Stimulated activated CD8-positive, alpha-beta memory T cell treated with anti-CD3 and anti-CD28 coated beads, Interleukin-7, amount 100 ng/mL, for 1 hour (primary cell): ENCODE results near the gene PPM1F.

Experiments
- DNase-seq, 2 donors: peaks; one replicate each; pipeline ENCODE4 v3.0.0-alpha.2; 2020; ENCODE audit warnings: low read depth in 2 of 2

Gene PPM1F

GRCh38 chr22:21960200-21961126 lies 7.8 kb upstream of the PPM1F start:
- no peak for DNase-seq

GRCh38 chr22:21959274-21960074 lies 6.8 kb upstream of the PPM1F start:
- DNase-seq = no peak

- DNase-seq = no peak
Measured at GRCh38 chr22:21958360-21959273, 6.0 kb upstream of the PPM1F start.

DNA sequence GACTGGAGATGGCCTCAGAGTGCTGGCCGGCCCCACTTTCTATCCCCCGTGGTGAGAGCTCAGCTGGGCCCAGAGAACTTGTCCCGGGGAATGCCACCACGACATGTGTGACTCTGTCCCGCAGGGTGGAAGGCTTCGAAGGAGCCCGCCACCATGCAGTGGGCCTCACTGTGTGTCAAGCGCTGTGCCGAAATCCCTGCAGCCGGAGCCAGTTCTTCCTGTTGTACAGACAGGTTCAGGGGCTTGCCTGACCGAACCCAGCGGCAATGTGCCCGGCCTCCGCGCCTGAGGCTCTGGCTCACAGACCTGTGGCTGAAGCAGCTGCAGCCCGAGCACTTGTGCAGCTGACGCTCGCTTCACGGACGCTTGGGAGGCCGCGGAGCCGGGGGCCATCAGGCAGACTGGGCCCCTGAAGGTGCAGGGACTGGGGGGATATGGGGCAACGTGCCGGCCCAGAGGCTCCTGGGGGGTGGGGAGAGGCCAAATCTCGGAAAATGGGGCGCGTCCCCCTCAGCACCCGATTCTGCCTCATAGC lies 650 bp downstream of the PPM1F start:
- DNase-seq = no peak

GRCh38 chr22:21951062-21951461 lies 1.6 kb downstream of the PPM1F start:
- DNase-seq = no peak

- no peak for DNase-seq
Measured at GRCh38 chr22:21949948-21950347, 2.7 kb downstream of the PPM1F start.

DNA sequence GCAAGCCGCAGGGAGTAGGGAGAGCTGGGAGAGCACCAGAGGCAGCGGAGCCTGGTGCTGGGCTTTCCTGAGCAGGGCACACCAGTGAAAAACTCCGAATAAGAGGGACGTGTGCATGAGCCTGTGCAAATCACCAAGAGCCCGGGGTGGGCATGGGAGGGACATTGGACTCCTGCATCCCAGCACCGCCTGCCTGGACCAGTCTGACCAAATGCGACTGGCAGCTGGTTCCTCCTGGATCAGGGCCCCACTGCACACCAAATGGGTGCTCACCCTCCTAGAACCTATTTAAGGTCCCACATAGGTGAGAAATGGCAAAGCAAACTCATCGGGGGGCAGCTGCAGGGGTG lies 3.1 kb downstream of the PPM1F start:
- DNase-seq = no peak

- no peak for DNase-seq
Measured at GRCh38 chr22:21948824-21949568, 3.7 kb downstream of the PPM1F start.

- no peak for DNase-seq
Measured at GRCh38 chr22:21948390-21948789, 4.3 kb downstream of the PPM1F start.

DNA sequence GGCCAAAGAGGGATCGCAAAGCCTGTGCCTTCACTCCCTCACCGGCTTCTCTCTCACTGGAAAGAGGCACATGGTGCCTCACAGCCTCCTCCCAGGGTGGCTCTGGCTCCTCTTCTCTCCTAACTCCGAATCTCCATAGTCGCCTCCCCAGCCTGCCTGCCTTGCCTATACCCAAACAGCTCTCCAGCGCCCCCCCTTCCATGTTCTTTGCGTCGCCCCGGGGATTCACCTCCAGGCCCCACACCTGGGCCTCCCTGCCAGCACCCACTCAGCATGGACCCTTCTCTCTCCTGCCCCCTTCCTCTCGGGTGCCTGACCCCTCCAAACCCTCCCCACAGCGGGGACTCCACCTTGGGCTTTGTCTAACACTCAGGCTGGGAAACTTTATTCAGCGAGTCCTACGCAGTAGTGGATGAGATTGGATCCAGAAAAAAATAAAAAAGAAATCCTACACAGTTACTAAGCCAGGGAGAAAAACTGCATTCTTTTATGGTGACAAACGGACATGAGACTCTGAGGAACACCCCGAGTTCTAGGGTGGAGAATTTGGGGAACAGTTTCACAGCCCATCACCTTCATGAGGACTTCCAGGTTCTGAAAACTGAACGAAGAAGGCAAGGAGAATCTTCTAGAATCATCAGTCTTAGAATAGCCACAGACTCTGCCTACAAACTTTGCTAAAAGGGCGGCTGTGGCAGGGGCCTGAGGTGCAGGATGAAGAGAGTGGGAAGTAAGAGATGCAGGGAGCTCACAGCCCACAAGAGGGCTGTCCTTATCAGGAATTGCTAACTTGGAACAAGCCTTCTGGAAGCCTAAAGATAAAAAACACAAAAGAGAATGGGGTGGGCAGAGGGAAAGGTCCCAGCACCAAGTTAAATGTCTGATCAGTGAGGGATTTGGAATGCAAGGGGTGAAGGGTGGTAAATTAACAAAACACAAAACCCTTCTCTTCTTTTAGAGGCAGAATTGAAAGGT lies 5.3 kb downstream of the PPM1F start:
- no peak for DNase-seq

DNA sequence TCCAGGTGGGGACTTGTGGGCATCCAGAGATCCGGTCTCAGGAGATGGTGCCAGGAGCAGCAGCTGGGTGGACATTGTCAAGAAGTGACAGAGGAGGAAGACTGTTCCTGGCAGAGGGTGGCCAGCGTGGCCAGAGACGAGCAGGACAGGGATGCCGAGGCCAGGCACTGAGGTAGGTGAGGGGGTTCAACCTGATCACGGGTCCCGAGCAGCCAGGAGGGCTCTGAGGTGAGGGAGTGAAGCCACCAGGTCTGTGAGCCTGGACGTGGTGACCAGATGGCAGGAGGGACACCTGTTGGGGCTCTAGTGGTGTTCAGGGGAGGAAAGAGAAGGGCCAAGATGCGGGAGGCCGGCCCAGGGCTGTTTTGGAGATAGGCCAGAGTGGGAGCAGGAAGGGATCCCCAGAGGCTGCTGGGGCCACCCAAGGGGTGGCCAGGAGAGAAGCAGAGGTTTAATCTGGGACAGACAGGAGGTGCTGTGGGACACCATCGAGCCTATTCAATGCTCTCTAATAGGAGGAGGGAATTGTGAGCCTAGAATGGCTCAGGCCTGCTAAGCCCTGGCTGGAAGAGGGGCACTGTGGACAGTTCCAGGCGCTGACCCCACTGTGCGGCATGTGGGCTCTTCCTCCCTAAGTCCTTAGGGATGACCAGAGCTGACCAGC lies 6.3 kb downstream of the PPM1F start:
- no peak for DNase-seq

- no peak for DNase-seq
Measured at GRCh38 chr22:21945453-21946261, 7.0 kb downstream of the PPM1F start.

DNA sequence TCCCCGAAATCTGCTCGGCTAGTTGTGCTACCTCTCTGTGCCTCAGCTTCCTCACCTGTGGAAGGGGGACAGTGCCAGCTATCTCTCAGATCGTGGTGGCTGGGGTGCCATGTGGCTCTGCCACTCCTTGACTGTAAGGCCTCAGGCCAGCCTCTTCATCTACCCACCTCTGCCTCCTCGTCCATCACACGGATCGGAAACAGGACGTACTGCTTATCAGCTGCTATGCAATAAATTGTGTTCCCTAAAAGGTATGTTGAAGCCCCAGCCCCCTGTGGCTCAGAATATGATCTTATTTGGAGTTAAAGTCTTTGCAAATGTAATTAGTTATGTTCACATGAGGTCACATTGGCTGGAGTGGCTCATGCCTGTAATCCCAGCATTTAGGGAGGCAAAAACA lies 7.8 kb downstream of the PPM1F start:
- no peak for DNase-seq

DNA sequence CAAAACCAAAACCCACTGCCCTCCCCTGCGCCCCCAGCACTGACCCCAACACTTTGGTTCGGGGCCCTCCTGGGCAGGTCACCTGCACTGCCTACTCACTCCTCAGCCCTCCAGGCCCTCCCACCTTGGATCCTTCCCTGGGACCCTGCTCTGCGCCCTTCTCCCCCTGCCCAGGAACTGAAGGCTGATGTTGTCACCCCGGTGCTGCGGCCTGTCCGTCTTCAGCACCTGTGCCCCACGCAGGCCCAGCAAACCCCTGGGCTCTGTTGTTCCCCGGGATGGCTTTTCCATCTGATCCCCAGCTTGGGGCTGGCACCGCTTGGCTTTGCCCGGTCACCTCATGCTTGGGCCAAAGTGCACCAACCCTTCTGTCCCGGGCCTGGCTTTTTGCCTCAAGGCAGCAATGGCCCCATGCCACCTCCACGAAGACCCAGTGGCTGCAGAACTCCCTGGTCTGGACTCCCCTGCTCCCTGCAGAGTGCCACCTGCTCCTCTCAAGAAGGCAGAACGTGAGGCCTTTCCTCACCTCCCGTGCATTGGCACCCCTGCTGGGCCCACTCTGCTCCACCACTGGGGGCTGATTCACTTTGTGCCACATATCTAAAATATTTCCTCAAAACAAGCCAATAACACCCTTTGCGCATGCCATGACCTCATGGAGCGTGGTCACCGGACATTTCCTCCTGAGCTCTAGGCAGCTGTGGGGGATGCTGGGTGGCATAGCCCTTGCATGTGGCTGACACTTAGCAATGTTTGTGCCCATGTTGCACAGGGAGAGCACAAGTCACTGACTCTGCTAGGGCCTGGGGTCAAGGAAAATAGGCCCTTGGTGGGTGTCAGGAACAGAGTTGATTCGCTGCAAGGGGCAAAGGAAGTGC lies 8.8 kb downstream of the PPM1F start:
- no peak for DNase-seq

GRCh38 chr22:21942407-21943343 lies 10.0 kb downstream of the PPM1F start:
- DNase-seq = no peak

- no peak for DNase-seq
Measured at GRCh38 chr22:21941921-21942320, 10.7 kb downstream of the PPM1F start.
